HG02884 (cell line): ENCODE results near the gene AGAP1.
"Not testable (repeated sequence)": the region's sequence is repeated elsewhere in the genome, so short reads cannot be mapped to it uniquely, and the experiment has no call there.

Experiments
- ATAC-seq: cut with Tn5 transposase; IDR thresholded peaks from one replicate; pipeline ENCODE4 v1.9.1; 2021; ENCODE audit warnings: mild to moderate bottlenecking, moderate library complexity; ENCODE audit not compliant: unreplicated experiment

The AGAP1 gene

GRCh38 chr2:236045251-236046235 lies 551.7 kb downstream of the AGAP1 start:
- ATAC-seq: no peak

- ATAC-seq: no peak
Observed at GRCh38 chr2:236046715-236047114, 552.9 kb downstream of the AGAP1 start.

- ATAC-seq: no peak
Observed at GRCh38 chr2:236047176-236047575, 553.3 kb downstream of the AGAP1 start.

GRCh38 chr2:236047886-236048540 lies 554.2 kb downstream of the AGAP1 start:
- ATAC-seq: no peak

- ATAC-seq: no peak
Observed at GRCh38 chr2:236049981-236050380, 556.1 kb downstream of the AGAP1 start.

GRCh38 chr2:236051351-236051750 lies 557.5 kb downstream of the AGAP1 start:
- ATAC-seq: no peak

GRCh38 chr2:236051806-236052205 lies 558.0 kb downstream of the AGAP1 start:
- no peak for ATAC-seq

GRCh38 chr2:236052206-236052605 lies 558.4 kb downstream of the AGAP1 start:
- ATAC-seq: no peak

GRCh38 chr2:236052926-236053821 lies 559.3 kb downstream of the AGAP1 start:
- no peak for ATAC-seq

- no peak for ATAC-seq
Observed at GRCh38 chr2:236054125-236054524, 560.3 kb downstream of the AGAP1 start.

GRCh38 chr2:236054621-236055305 lies 560.9 kb downstream of the AGAP1 start:
- no peak for ATAC-seq

GRCh38 chr2:236055471-236055870 lies 561.6 kb downstream of the AGAP1 start:
- no peak for ATAC-seq

- no peak for ATAC-seq
Observed at GRCh38 chr2:236056141-236056540, 562.3 kb downstream of the AGAP1 start.

GRCh38 chr2:236057375-236057774 lies 563.5 kb downstream of the AGAP1 start:
- no peak for ATAC-seq

GRCh38 chr2:236061497-236061896 lies 567.7 kb downstream of the AGAP1 start:
- ATAC-seq: no peak

- ATAC-seq: no peak
Observed at GRCh38 chr2:236061899-236062298, 568.1 kb downstream of the AGAP1 start.

GRCh38 chr2:236062806-236063205 lies 569.0 kb downstream of the AGAP1 start:
- not testable (repeated sequence) for ATAC-seq

GRCh38 chr2:236063994-236064393 lies 570.2 kb downstream of the AGAP1 start:
- ATAC-seq: no peak

- ATAC-seq: no peak
Observed at GRCh38 chr2:236065314-236066160, 571.7 kb downstream of the AGAP1 start.

GRCh38 chr2:236070236-236070635 lies 576.4 kb downstream of the AGAP1 start:
- ATAC-seq: no peak
